ENCODE results near the gene KDELR3. TPM values are rescaled to one million over a fixed set of nuclear protein-coding genes. Genes with fewer than 3 reads are reported as not detected.
"Not testable (repeated sequence)": the region's sequence is repeated elsewhere in the genome, so short reads cannot be mapped to it uniquely, and the experiment has no call there.

The KDELR3 gene
- total and polyA plus RNA-seq, 4 donors = 4.4 to 16.4 (median 8.8) TPM

GRCh38 chr22:38468443-38469305, 778 bp downstream of the KDELR3 start:
- Histone ChIP-seq H3K4me1 (ENCODE audit: control insufficient read depth in 5 of 5, insufficient read depth in 5 of 5, low read length in 5 of 5) (peaks cover 0 to 10% (median 0%) of the 10 kb centered on the region in 5 donors), H3K27ac (ENCODE audit: low read depth in 1 of 2, low read length in 1 of 2) (no peak overlapping the region), H3K4me3 (no peak overlapping the region), H3K9me3 (ENCODE audit: control insufficient read depth in 4 of 4, insufficient read depth in 3 of 4, low read length in 3 of 4) (no peaks in the 10 kb centered on the region), H3K9ac (ENCODE audit: insufficient read depth in 1 of 2, low read length in 2 of 2) (no peak overlapping the region), H3K36me3 (ENCODE audit: control insufficient read depth in 4 of 4, insufficient read depth in 4 of 4, low read length in 4 of 4) (no peaks in the 10 kb centered on the region), H3K27me3 (ENCODE audit: control insufficient read depth in 3 of 3, insufficient read depth in 3 of 3, low read length in 2 of 3) (peaks cover 0 to 3% (median 0%) of the 10 kb centered on the region in 3 donors)
- peak in 1 of 3 donors; percentile 19 for DNase-seq
- ATAC-seq (ENCODE audit: insufficient read depth, low FRiP score) = no peak
- 71 to 72% methylated on average over 27 to 28 of the region's 28 CpGs for WGBS, 2 donors
- no peak for TF ChIP-seq CTCF (IDR thresholded peaks at IDR 0.05; ENCODE audit: control extremely low read depth, extremely low read depth)

GRCh38 chr22:38469306-38469781, 1.4 kb downstream of the KDELR3 start:
- Histone ChIP-seq H3K36me3 (ENCODE audit: control insufficient read depth in 4 of 4, insufficient read depth in 4 of 4, low read length in 4 of 4) (no peaks in the 10 kb centered on the region), H3K27ac (ENCODE audit: low read depth in 1 of 2, low read length in 1 of 2) (no peak overlapping the region), H3K9me3 (ENCODE audit: control insufficient read depth in 4 of 4, insufficient read depth in 3 of 4, low read length in 3 of 4) (no peaks in the 10 kb centered on the region), H3K4me3 (no peak overlapping the region), H3K9ac (ENCODE audit: insufficient read depth in 1 of 2, low read length in 2 of 2) (no peak overlapping the region), H3K4me1 (ENCODE audit: control insufficient read depth in 5 of 5, insufficient read depth in 5 of 5, low read length in 5 of 5) (peaks cover 0 to 10% (median 0%) of the 10 kb centered on the region in 5 donors), H3K27me3 (ENCODE audit: control insufficient read depth in 3 of 3, insufficient read depth in 3 of 3, low read length in 2 of 3) (peaks cover 0 to 3% (median 0%) of the 10 kb centered on the region in 3 donors)
- ATAC-seq (ENCODE audit: insufficient read depth, low FRiP score) (no peak), DNase-seq (no peak)
- no peak for TF ChIP-seq CTCF (IDR thresholded peaks at IDR 0.05; ENCODE audit: control extremely low read depth, extremely low read depth)
- 96 to 97% methylated on average over 6 of the region's 6 CpGs for WGBS, 2 donors

- not testable (repeated sequence) for H3K4me1 ChIP-seq (ENCODE audit: control insufficient read depth in 5 of 5, insufficient read depth in 5 of 5, low read length in 5 of 5); ATAC-seq (ENCODE audit: insufficient read depth, low FRiP score); H3K4me3 ChIP-seq; H3K9me3 ChIP-seq (ENCODE audit: control insufficient read depth in 4 of 4, insufficient read depth in 3 of 4, low read length in 3 of 4); H3K27me3 ChIP-seq (ENCODE audit: control insufficient read depth in 3 of 3, insufficient read depth in 3 of 3, low read length in 2 of 3); H3K9ac ChIP-seq (ENCODE audit: insufficient read depth in 1 of 2, low read length in 2 of 2); H3K36me3 ChIP-seq (ENCODE audit: control insufficient read depth in 4 of 4, insufficient read depth in 4 of 4, low read length in 4 of 4); H3K27ac ChIP-seq (ENCODE audit: low read depth in 1 of 2, low read length in 1 of 2); DNase-seq
- WGBS, 2 donors = 95% methylated on average over 10 of the region's 10 CpGs
These were observed 2.3 kb downstream of the KDELR3 start for GRCh38 chr22:38470179-38470578.

GRCh38 chr22:38471237-38471636, 3.3 kb downstream of the KDELR3 start:
- DNase-seq = no peak
- Histone ChIP-seq H3K9ac (ENCODE audit: insufficient read depth in 1 of 2, low read length in 2 of 2) (no peak overlapping the region), H3K9me3 (ENCODE audit: control insufficient read depth in 4 of 4, insufficient read depth in 3 of 4, low read length in 3 of 4) (no peaks in the 10 kb centered on the region), H3K27ac (ENCODE audit: low read depth in 1 of 2, low read length in 1 of 2) (no peak overlapping the region), H3K36me3 (ENCODE audit: control insufficient read depth in 4 of 4, insufficient read depth in 4 of 4, low read length in 4 of 4) (no peaks in the 10 kb centered on the region), H3K4me1 (ENCODE audit: control insufficient read depth in 5 of 5, insufficient read depth in 5 of 5, low read length in 5 of 5) (peaks cover 0 to 10% (median 0%) of the 10 kb centered on the region in 5 donors), H3K27me3 (ENCODE audit: control insufficient read depth in 3 of 3, insufficient read depth in 3 of 3, low read length in 2 of 3) (peaks cover 0 to 5% (median 0%) of the 10 kb centered on the region in 3 donors), H3K4me3 (no peak overlapping the region)
- ATAC-seq (ENCODE audit: insufficient read depth, low FRiP score) = no peak
- 87 to 95% methylated on average over 11 of the region's 11 CpGs for WGBS, 2 donors
- no peak for TF ChIP-seq CTCF (IDR thresholded peaks at IDR 0.05; ENCODE audit: control extremely low read depth, extremely low read depth)

All from lung (tissue), 12 donors.